Ramos (cell line): ENCODE results near the gene KCNQ2.

ENCODE experiments used
- in situ Hi-C: fragments of 300-500 bp; cut with MboI; formaldehyde crosslinking; loops from one replicate; pipeline ENCODE4 v1.14.3; 2022; ENCODE audit warnings: low sequenced_read_pairs; ENCODE audit not compliant: unreplicated experiment

Gene KCNQ2

GRCh38 chr20:63409066-63409833, 63.2 kb downstream of the KCNQ2 start:
- in situ Hi-C loops: no loop called here

- in situ Hi-C loops: no loop called here
Measured at GRCh38 chr20:63408684-63409046, 63.8 kb downstream of the KCNQ2 start.

- in situ Hi-C loops: no loop called here
Measured at GRCh38 chr20:63407928-63408683, 64.3 kb downstream of the KCNQ2 start.

- in situ Hi-C loops: no loop called here
Measured at GRCh38 chr20:63406617-63407245, 65.7 kb downstream of the KCNQ2 start.

GRCh38 chr20:63406011-63406410, 66.4 kb downstream of the KCNQ2 start:
- in situ Hi-C loops: no loop called here

GRCh38 chr20:63405102-63405730, 67.2 kb downstream of the KCNQ2 start:
- in situ Hi-C loops: no loop called here

GRCh38 chr20:63404129-63405085, 68.0 kb downstream of the KCNQ2 start:
- in situ Hi-C loops: no loop called here

GRCh38 chr20:63403403-63404105, 68.9 kb downstream of the KCNQ2 start:
- in situ Hi-C loops: no loop called here

GRCh38 chr20:63402860-63403220, 69.6 kb downstream of the KCNQ2 start:
- in situ Hi-C loops: no loop called here

- in situ Hi-C loops: no loop called here
Measured at GRCh38 chr20:63402181-63402859, 70.1 kb downstream of the KCNQ2 start.

GRCh38 chr20:63401384-63402110, 70.9 kb downstream of the KCNQ2 start:
- in situ Hi-C loops: no loop called here

- in situ Hi-C loops: no loop called here
Measured at GRCh38 chr20:63400486-63401210, 71.8 kb downstream of the KCNQ2 start.

- in situ Hi-C loops: no loop called here
Measured at GRCh38 chr20:63399596-63400375, 72.7 kb downstream of the KCNQ2 start.

- in situ Hi-C loops: no loop called here
Measured at GRCh38 chr20:63398744-63399514, 73.5 kb downstream of the KCNQ2 start.

GRCh38 chr20:63397946-63398450, 74.5 kb downstream of the KCNQ2 start:
- in situ Hi-C loops: no loop called here
